Heart left ventricle (tissue), 13 donors: ENCODE results near the gene SMOC2.

ENCODE experiments used
- POLR2A ChIP-seq, 2 donors: fragments of 450-650 bp; IDR thresholded peaks; one replicate each; pipeline ENCODE4 v1.6.1; 2017; ENCODE audit warnings: antibody characterized with exemption in 2 of 2, mild to moderate bottlenecking in 2 of 2, moderate library complexity in 2 of 2
- TF ChIP-seq, protein P1 (sequence below), 12 donors: fragments of 200-600 bp; sonication (generic) in 4 of 12; IDR thresholded peaks; one replicate each; pipeline versions ENCODE4 v1.5.0 to v1.8.0; 2018 to 2022; ENCODE audit warnings: antibody characterized with exemption in 12 of 12, mild to moderate bottlenecking in 5 of 12
- donor health status: ischemic (EF 13 %, LVEDD 7.1; RV severe dilation, severe dysfunction).
- donor health status: DM: no; HTN: yes; CAD: no.
- donor health status: DM: no; HTN: no; CAD: no.
- donor health status: ischemic (EF 25% LVEDD 6.9; RV normal size, moderate dysfunction).
- donor health status: ischemic (EF 25% LVEDD 5.7; RV mildly dilated, moderate dysfunction).
- donor health status: ischemic (EF 35%, LVEDD 5.7; RV mildly dilated, moderate dysfunction).
- donor health status: nonischemic (EF 11% LVEDD 7.7; RV severe dilation, severe dysfunction).
- donor health status: DM: yes; HTN: yes; CAD: no.
- donor health status: PGD.
- donor health status: ischemic (EF 29% LVEDD 5.4; RV normal size, mild dysfunction).
- donor health status: nonischemic (EF 23%, LVEDD 6.1; RV moderate dilation, normal function).

GRCh38 chr6:168671863-168672546 is 231.0 kb downstream of the SMOC2 start:
- no peak for TF ChIP-seq POLR2A (IDR thresholded peaks at IDR 0.05)
- TF ChIP-seq, protein P1, sequence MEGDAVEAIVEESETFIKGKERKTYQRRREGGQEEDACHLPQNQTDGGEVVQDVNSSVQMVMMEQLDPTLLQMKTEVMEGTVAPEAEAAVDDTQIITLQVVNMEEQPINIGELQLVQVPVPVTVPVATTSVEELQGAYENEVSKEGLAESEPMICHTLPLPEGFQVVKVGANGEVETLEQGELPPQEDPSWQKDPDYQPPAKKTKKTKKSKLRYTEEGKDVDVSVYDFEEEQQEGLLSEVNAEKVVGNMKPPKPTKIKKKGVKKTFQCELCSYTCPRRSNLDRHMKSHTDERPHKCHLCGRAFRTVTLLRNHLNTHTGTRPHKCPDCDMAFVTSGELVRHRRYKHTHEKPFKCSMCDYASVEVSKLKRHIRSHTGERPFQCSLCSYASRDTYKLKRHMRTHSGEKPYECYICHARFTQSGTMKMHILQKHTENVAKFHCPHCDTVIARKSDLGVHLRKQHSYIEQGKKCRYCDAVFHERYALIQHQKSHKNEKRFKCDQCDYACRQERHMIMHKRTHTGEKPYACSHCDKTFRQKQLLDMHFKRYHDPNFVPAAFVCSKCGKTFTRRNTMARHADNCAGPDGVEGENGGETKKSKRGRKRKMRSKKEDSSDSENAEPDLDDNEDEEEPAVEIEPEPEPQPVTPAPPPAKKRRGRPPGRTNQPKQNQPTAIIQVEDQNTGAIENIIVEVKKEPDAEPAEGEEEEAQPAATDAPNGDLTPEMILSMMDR (IDR thresholded peaks at IDR 0.05): no peak
